ENCODE data around the gene RPS21. TPM values are rescaled to one million over a fixed set of nuclear protein-coding genes. Genes with fewer than 3 reads are reported as not detected.

RPS21 gene
- total RNA-seq (1,987 TPM), polyA plus RNA-seq (6,072 TPM)
- long read RNA-seq, donor 1, transcript RPS21-201 (6 exons, 344 nt), result major isoform, 83 of 119 reads
- long read RNA-seq, donor 1, partial matches to known transcripts, result 33 of 119 reads
- long read RNA-seq, donor 1, other reads (novel, unspliced or antisense), result 0 of 119 reads
- long read RNA-seq, donor 2, transcript RPS21-205 (5 exons, 429 nt), result minor isoform, 19 of 1,051 reads
- long read RNA-seq, donor 2, transcript RPS21-201 (6 exons, 344 nt), result major isoform, 659 of 1,051 reads
- long read RNA-seq, donor 2, partial matches to known transcripts, result 297 of 1,051 reads
- long read RNA-seq, donor 2, other reads (novel, unspliced or antisense), result 71 of 1,051 reads
- long read RNA-seq, donor 3, transcript RPS21-204 (4 exons, 418 nt), result minor isoform, 11 of 2,201 reads
- long read RNA-seq, donor 3, transcript RPS21-201 (6 exons, 344 nt), result major isoform, 1,478 of 2,201 reads
- long read RNA-seq, donor 3, transcript RPS21-205 (5 exons, 429 nt), result minor isoform, 68 of 2,201 reads
- long read RNA-seq, donor 3, partial matches to known transcripts, result 450 of 2,201 reads
- long read RNA-seq, donor 3, other reads (novel, unspliced or antisense), result 193 of 2,201 reads
- long read RNA-seq, donor 4, transcript RPS21-201 (6 exons, 344 nt), result major isoform, 407 of 741 reads
- long read RNA-seq, donor 4, transcript RPS21-205 (5 exons, 429 nt), result minor isoform, 21 of 741 reads
- long read RNA-seq, donor 4, transcript RPS21-204 (4 exons, 418 nt), result minor isoform, 7 of 741 reads
- long read RNA-seq, donor 4, partial matches to known transcripts, result 253 of 741 reads
- long read RNA-seq, donor 4, other reads (novel, unspliced or antisense), result 52 of 741 reads
- long read RNA-seq, donor 5, transcript RPS21-201 (6 exons, 344 nt), result major isoform, 2,212 of 3,273 reads
- long read RNA-seq, donor 5, transcript RPS21-205 (5 exons, 429 nt), result minor isoform, 61 of 3,273 reads
- long read RNA-seq, donor 5, partial matches to known transcripts, result 715 of 3,273 reads
- long read RNA-seq, donor 5, other reads (novel, unspliced or antisense), result 277 of 3,273 reads
- long read RNA-seq, donor 6, transcript RPS21-201 (6 exons, 344 nt), result major isoform, 363 of 553 reads
- long read RNA-seq, donor 6, transcript RPS21-204 (4 exons, 418 nt), result minor isoform, 5 of 553 reads
- long read RNA-seq, donor 6, transcript RPS21-205 (5 exons, 429 nt), result minor isoform, 17 of 553 reads
- long read RNA-seq, donor 6, partial matches to known transcripts, result 138 of 553 reads
- long read RNA-seq, donor 6, other reads (novel, unspliced or antisense), result 28 of 553 reads
- long read RNA-seq, donor 7, transcript RPS21-201 (6 exons, 344 nt), result major isoform, 676 of 1,192 reads
- long read RNA-seq, donor 7, transcript RPS21-205 (5 exons, 429 nt), result minor isoform, 16 of 1,192 reads
- long read RNA-seq, donor 7, transcript RPS21-204 (4 exons, 418 nt), result minor isoform, 5 of 1,192 reads
- long read RNA-seq, donor 7, partial matches to known transcripts, result 441 of 1,192 reads
- long read RNA-seq, donor 7, other reads (novel, unspliced or antisense), result 49 of 1,192 reads
- long read RNA-seq, donor 8, transcript RPS21-205 (5 exons, 429 nt), result minor isoform, 9 of 364 reads
- long read RNA-seq, donor 8, transcript RPS21-201 (6 exons, 344 nt), result major isoform, 303 of 364 reads
- long read RNA-seq, donor 8, partial matches to known transcripts, result 36 of 364 reads
- long read RNA-seq, donor 8, other reads (novel, unspliced or antisense), result 13 of 364 reads
- long read RNA-seq, donor 9, transcript RPS21-205 (5 exons, 429 nt), result minor isoform, 11 of 722 reads
- long read RNA-seq, donor 9, transcript RPS21-201 (6 exons, 344 nt), result major isoform, 530 of 722 reads
- long read RNA-seq, donor 9, partial matches to known transcripts, result 138 of 722 reads
- long read RNA-seq, donor 9, other reads (novel, unspliced or antisense), result 38 of 722 reads
- long read RNA-seq, donor 10, transcript RPS21-204 (4 exons, 418 nt), result minor isoform, 6 of 854 reads
- long read RNA-seq, donor 10, transcript RPS21-201 (6 exons, 344 nt), result major isoform, 600 of 854 reads
- long read RNA-seq, donor 10, transcript RPS21-205 (5 exons, 429 nt), result minor isoform, 28 of 854 reads
- long read RNA-seq, donor 10, partial matches to known transcripts, result 171 of 854 reads
- long read RNA-seq, donor 10, other reads (novel, unspliced or antisense), result 48 of 854 reads

DNA sequence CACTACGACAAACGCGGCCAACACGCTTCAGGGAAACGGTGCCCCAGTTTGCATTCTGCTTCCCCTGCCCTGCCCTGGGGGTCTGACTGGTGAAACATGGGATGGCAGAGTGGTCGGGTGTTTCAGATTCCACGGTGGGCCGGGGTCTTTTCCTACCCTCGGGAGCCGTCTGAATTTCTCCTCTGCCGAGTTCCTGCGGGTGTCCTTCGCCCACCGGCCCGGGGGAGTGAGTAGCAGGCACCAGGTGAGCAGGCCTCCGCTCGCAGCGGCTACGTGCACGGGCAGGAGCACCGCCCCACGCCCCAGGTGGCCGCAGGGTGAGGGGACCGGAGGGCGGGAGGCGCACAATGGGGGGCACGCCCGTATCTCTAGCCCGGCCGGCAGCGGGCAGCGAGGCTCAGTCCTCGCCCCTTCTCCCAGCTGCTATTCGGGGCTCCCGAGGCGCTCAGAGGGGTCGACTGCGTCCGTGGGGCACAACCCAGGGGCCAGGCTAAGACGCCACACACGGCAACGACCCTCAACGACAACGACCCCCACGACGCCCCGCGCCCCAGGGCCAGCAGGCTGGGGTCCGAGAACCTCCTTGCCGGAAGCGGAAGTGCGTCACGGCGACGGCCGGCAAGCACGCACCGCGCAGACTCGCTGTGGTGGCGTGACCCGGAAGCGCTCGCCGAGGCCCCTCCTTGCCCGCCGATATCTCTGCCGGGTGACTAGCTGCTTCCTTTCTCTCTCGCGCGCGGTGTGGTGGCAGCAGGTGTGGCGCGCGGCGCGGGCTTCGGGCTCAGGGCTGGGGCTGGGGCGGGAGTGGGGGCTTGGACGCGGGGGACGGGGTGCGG, at the start of gene RPS21:
Gene RPS21, plus strand, starts transcription at position 721 of the 836 bp plus-strand sequence. CDS start 236 bp downstream, outside the sequence.
- H3K9me3 ChIP-seq (ENCODE audit: control insufficient read depth in 2 of 2, insufficient read depth in 1 of 2, low read length in 1 of 2), result no peaks in the 10 kb centered on the region
- peak; percentile 74 to 95 (median 88) for DNase-seq (ENCODE audit: low read depth in 6 of 9, low spot score in 9 of 9)
- under 1% methylated on average over 83 of the region's 83 CpGs for WGBS
- peaks cover 21 to 37% of the 10 kb centered on the region in 2 donors for H3K36me3 ChIP-seq (ENCODE audit: control insufficient read depth in 2 of 2, insufficient read depth in 2 of 2, low read length in 1 of 2)
- peaks cover 12 to 26% of the 10 kb centered on the region in 2 donors for H3K4me1 ChIP-seq (ENCODE audit: control insufficient read depth in 2 of 2, insufficient read depth in 2 of 2, low read length in 2 of 2)
- H3K4me3 ChIP-seq (ENCODE audit: low read length in 2 of 2), result peak within 1 kb of the TSS; percentile 60 to 63
- H3K27ac ChIP-seq (ENCODE audit: low read depth in 1 of 2, low read length in 1 of 2), result peak within 1 kb of the TSS; percentile 53 to 84
- H3K27me3 ChIP-seq (ENCODE audit: control insufficient read depth in 2 of 2, insufficient read depth in 1 of 2, low read length in 1 of 2), result no peaks in the 10 kb centered on the region

DNA sequence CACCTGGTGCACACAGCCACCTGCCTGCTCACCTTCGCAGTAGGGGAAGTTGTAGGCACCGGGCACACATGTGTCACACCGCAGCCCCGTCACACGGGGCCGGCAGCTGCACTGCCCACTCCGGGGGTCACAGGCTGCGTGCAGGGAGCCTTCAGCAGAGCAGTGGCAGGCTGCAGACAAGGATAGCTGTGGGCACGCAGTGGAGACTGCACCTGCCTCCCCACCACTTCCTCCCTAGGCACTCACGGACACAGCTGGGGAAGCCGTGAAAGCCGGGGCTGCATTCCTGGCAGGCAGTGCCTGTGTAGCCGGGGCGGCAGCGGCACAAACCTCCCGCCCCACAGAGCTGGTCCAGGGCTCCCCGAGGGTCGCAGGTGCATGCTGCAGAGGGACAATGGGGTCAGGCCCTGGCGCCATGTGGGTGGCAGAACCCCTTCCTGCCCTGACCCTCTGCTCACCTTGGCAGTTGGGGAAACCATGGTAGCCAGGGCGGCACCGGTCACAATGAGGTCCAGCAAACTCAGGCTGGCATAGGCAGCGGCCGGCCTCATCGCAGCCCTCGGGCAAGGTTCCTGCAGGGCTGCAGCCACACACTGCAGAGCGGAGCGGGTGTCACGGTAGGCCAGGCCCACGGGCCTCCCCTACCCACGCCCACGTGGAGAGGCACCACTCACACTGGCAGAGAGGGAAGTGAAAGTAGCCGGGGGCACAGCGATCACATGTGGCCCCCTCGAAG, 49.2 kb upstream of the RPS21 start:
- H3K27ac ChIP-seq (ENCODE audit: low read depth in 1 of 2, low read length in 1 of 2), result no peak overlapping the region
- H3K27me3 ChIP-seq (ENCODE audit: control insufficient read depth in 2 of 2, insufficient read depth in 1 of 2, low read length in 1 of 2), result no peaks in the 10 kb centered on the region
- H3K4me3 ChIP-seq (ENCODE audit: low read length in 2 of 2), result no peak overlapping the region
- no peaks in the 10 kb centered on the region for H3K9me3 ChIP-seq (ENCODE audit: control insufficient read depth in 2 of 2, insufficient read depth in 1 of 2, low read length in 1 of 2)
- 54% methylated on average over 34 of the region's 34 CpGs for WGBS
- H3K4me1 ChIP-seq (ENCODE audit: control insufficient read depth in 2 of 2, insufficient read depth in 2 of 2, low read length in 2 of 2), result no peaks in the 10 kb centered on the region
- DNase-seq (ENCODE audit: low read depth in 6 of 9, low spot score in 9 of 9), result no peak
- no peaks in the 10 kb centered on the region for H3K36me3 ChIP-seq (ENCODE audit: control insufficient read depth in 2 of 2, insufficient read depth in 2 of 2, low read length in 1 of 2)

DNA sequence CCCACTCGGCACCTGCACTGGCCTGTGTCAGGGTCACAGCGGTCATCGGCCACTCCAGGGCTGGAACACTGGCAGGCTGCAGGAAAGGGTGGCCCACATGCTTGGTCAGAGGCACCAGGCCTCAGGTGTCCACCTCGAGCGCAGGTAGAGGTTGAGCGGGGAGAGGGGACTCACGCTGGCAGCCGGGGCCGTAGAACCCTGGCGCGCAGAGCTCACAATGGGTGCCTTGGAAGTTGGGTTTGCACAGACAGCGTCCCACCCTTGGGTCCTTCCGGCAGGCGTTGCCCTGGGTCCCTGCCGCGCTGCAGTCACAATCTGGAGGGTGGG, 48.6 kb upstream of the RPS21 start:
- Histone ChIP-seq H3K27me3 (ENCODE audit: control insufficient read depth in 2 of 2, insufficient read depth in 1 of 2, low read length in 1 of 2) (no peaks in the 10 kb centered on the region), H3K4me3 (ENCODE audit: low read length in 2 of 2) (no peak overlapping the region), H3K9me3 (ENCODE audit: control insufficient read depth in 2 of 2, insufficient read depth in 1 of 2, low read length in 1 of 2) (no peaks in the 10 kb centered on the region), H3K36me3 (ENCODE audit: control insufficient read depth in 2 of 2, insufficient read depth in 2 of 2, low read length in 1 of 2) (no peaks in the 10 kb centered on the region), H3K4me1 (ENCODE audit: control insufficient read depth in 2 of 2, insufficient read depth in 2 of 2, low read length in 2 of 2) (no peaks in the 10 kb centered on the region), H3K27ac (ENCODE audit: low read depth in 1 of 2, low read length in 1 of 2) (no peak overlapping the region)
- no peak for DNase-seq (ENCODE audit: low read depth in 6 of 9, low spot score in 9 of 9)
- 94% methylated on average over 16 of the region's 16 CpGs for WGBS

DNA sequence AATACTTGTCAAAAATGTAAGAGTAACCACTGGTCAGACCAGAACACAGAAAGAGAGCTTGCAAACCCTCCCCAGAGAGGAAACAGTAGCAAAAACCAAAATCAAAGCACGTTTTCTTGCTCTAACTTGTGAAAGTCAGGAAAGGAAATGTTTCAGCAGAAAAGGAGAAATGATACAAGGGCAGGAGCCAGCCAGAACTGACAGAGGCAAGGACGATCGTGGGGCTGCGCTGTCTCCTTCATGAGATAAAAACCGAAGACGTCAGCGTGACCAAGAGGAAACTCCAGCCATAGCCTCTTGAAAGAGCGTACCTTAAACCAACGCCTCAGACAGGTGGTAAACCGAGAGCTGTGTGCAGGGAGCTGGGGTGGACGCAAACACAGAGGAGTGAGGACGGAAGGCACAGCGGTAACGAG, 47.2 kb upstream of the RPS21 start:
- DNase-seq (ENCODE audit: low read depth in 6 of 9, low spot score in 9 of 9), result peak in 1 of 9 donors; percentile 18
- Histone ChIP-seq H3K9me3 (ENCODE audit: control insufficient read depth in 2 of 2, insufficient read depth in 1 of 2, low read length in 1 of 2) (no peaks in the 10 kb centered on the region), H3K27me3 (ENCODE audit: control insufficient read depth in 2 of 2, insufficient read depth in 1 of 2, low read length in 1 of 2) (no peaks in the 10 kb centered on the region), H3K36me3 (ENCODE audit: control insufficient read depth in 2 of 2, insufficient read depth in 2 of 2, low read length in 1 of 2) (no peaks in the 10 kb centered on the region), H3K27ac (ENCODE audit: low read depth in 1 of 2, low read length in 1 of 2) (peak overlapping the region in 1 of 2 donors; percentile 77), H3K4me1 (ENCODE audit: control insufficient read depth in 2 of 2, insufficient read depth in 2 of 2, low read length in 2 of 2) (no peaks in the 10 kb centered on the region), H3K4me3 (ENCODE audit: low read length in 2 of 2) (no peak overlapping the region)
- 66% methylated on average over 14 of the region's 14 CpGs for WGBS

DNA sequence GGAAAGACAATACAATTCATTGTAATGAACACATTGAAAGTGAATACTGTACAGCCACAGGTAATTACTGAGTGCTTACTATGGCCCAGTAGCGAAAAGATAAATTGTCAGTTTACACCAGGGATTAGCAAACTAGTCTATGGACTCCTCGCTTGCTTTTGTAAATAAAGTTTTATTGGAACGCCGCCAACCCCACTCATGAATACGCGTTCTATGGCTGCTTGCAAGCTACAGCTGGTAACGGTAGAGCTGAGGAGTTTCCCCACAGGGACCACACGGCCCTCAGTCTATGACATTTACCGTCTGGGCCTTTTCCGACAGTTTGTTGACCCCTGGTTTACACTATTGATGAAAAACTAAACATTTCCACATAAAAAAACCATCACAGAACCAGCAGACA, 44.0 kb upstream of the RPS21 start:
- H3K4me3 ChIP-seq (ENCODE audit: low read length in 2 of 2), result no peak overlapping the region
- 95% methylated on average over 10 of the region's 10 CpGs for WGBS
- no peaks in the 10 kb centered on the region for H3K36me3 ChIP-seq (ENCODE audit: control insufficient read depth in 2 of 2, insufficient read depth in 2 of 2, low read length in 1 of 2)
- no peak for DNase-seq (ENCODE audit: low read depth in 6 of 9, low spot score in 9 of 9)
- H3K27me3 ChIP-seq (ENCODE audit: control insufficient read depth in 2 of 2, insufficient read depth in 1 of 2, low read length in 1 of 2), result no peaks in the 10 kb centered on the region
- H3K9me3 ChIP-seq (ENCODE audit: control insufficient read depth in 2 of 2, insufficient read depth in 1 of 2, low read length in 1 of 2), result peaks cover 0 to 1% of the 10 kb centered on the region in 2 donors
- H3K4me1 ChIP-seq (ENCODE audit: control insufficient read depth in 2 of 2, insufficient read depth in 2 of 2, low read length in 2 of 2), result no peaks in the 10 kb centered on the region
- H3K27ac ChIP-seq (ENCODE audit: low read depth in 1 of 2, low read length in 1 of 2), result no peak overlapping the region

DNA sequence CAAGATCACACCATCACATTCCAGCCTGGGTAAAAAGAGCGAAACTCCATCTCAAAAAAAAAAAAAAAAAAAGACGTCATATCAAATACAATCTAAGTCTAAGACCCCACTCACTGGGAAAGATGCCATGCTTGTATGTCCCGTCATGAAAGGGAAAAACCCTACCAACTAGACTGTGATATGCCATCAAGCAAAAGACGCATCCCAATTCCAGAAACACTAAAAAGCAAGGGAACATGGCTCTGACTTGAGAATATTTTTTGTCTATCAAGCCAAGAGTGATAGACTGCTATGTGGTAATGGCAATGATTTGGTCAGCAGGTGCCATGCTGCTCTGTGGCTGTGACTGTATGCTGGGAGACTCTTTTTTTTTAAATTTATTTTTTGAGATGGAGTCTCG, 42.8 kb upstream of the RPS21 start:
- Histone ChIP-seq H3K27ac (ENCODE audit: low read depth in 1 of 2, low read length in 1 of 2) (no peak overlapping the region), H3K4me1 (ENCODE audit: control insufficient read depth in 2 of 2, insufficient read depth in 2 of 2, low read length in 2 of 2) (no peaks in the 10 kb centered on the region), H3K27me3 (ENCODE audit: control insufficient read depth in 2 of 2, insufficient read depth in 1 of 2, low read length in 1 of 2) (no peaks in the 10 kb centered on the region), H3K4me3 (ENCODE audit: low read length in 2 of 2) (no peak overlapping the region), H3K36me3 (ENCODE audit: control insufficient read depth in 2 of 2, insufficient read depth in 2 of 2, low read length in 1 of 2) (no peaks in the 10 kb centered on the region), H3K9me3 (ENCODE audit: control insufficient read depth in 2 of 2, insufficient read depth in 1 of 2, low read length in 1 of 2) (peaks cover 1 to 3% of the 10 kb centered on the region in 2 donors)
- 98% methylated on average over 5 of the region's 5 CpGs for WGBS
- no peak for DNase-seq (ENCODE audit: low read depth in 6 of 9, low spot score in 9 of 9)

DNA sequence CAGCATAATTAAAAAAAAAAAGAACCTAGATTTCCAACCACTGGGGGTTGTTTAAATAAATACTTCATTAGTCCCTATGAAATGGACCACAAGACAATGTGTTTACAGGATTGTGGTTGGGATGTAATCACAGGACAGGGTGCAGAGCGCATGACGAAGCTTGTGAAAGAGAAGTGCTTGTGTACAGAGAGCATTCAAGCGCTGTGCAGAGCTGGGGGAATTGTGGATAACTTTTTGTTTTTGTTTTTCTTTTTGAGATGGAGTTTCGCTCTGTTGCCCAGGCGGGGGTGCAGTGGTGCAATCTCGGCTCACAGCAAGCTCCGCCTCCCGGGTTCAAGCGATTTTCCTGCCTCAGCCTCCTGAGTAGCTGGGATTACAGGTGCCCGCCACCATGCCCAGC, 42.1 kb upstream of the RPS21 start:
- Histone ChIP-seq H3K27me3 (ENCODE audit: control insufficient read depth in 2 of 2, insufficient read depth in 1 of 2, low read length in 1 of 2) (no peaks in the 10 kb centered on the region), H3K4me1 (ENCODE audit: control insufficient read depth in 2 of 2, insufficient read depth in 2 of 2, low read length in 2 of 2) (no peaks in the 10 kb centered on the region), H3K36me3 (ENCODE audit: control insufficient read depth in 2 of 2, insufficient read depth in 2 of 2, low read length in 1 of 2) (no peaks in the 10 kb centered on the region), H3K27ac (ENCODE audit: low read depth in 1 of 2, low read length in 1 of 2) (no peak overlapping the region), H3K4me3 (ENCODE audit: low read length in 2 of 2) (no peak overlapping the region), H3K9me3 (ENCODE audit: control insufficient read depth in 2 of 2, insufficient read depth in 1 of 2, low read length in 1 of 2) (peaks cover 1 to 3% of the 10 kb centered on the region in 2 donors)
- 93% methylated on average over 10 of the region's 10 CpGs for WGBS
- no peak for DNase-seq (ENCODE audit: low read depth in 6 of 9, low spot score in 9 of 9)

Measured in thymus (tissue), 14 donors.